Adrenal gland (tissue), 5 donors: ENCODE measurements around the gene ETFA.

Experiments
- POLR2A ChIP-seq, 2 donors: fragments of 450-650 bp; IDR thresholded peaks; one replicate each; pipeline ENCODE4 v1.6.1; 2017; ENCODE audit warnings: antibody characterized with exemption in 2 of 2, mild to moderate bottlenecking in 2 of 2, moderate library complexity in 1 of 2
- TF ChIP-seq, protein P1 (sequence below), 6 experiments: fragments of 450-650 bp in 4 of 6; fragments of 200-600 bp in 2 of 6; sonication (generic) in 1 of 6; IDR thresholded peaks; 1 replicate in 5 of 6; 2 replicates in 1 of 6; pipeline versions ENCODE4 v1.5.1 to v1.8.0; 2016 to 2021; ENCODE audit warnings: antibody characterized with exemption in 6 of 6, mild to moderate bottlenecking in 2 of 6, moderate library complexity in 1 of 6
- donor health status: DM: no; HTN: no; CAD: no.

DNA sequence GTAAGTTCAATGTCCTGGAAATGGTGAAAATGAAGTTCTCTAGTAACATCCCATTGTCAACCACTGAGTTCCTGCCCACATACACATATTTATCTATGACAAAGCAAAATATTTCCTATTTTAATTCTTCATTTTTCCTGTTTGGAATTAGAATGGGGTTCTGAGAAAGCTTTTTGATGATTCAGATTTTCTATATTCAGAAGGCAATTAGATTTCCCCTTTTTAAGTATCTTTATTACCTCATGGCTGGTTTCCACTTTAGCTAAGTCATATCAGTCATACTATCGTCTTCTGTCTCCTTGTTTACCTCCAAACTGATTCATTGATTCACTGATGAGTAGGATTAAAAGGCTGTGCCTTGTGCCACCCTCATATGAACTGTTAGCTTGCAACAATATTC is 17.9 kb downstream of the ETFA start:
- TF ChIP-seq, protein P1, sequence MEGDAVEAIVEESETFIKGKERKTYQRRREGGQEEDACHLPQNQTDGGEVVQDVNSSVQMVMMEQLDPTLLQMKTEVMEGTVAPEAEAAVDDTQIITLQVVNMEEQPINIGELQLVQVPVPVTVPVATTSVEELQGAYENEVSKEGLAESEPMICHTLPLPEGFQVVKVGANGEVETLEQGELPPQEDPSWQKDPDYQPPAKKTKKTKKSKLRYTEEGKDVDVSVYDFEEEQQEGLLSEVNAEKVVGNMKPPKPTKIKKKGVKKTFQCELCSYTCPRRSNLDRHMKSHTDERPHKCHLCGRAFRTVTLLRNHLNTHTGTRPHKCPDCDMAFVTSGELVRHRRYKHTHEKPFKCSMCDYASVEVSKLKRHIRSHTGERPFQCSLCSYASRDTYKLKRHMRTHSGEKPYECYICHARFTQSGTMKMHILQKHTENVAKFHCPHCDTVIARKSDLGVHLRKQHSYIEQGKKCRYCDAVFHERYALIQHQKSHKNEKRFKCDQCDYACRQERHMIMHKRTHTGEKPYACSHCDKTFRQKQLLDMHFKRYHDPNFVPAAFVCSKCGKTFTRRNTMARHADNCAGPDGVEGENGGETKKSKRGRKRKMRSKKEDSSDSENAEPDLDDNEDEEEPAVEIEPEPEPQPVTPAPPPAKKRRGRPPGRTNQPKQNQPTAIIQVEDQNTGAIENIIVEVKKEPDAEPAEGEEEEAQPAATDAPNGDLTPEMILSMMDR (IDR thresholded peaks at IDR 0.05), result no peak
- no peak for TF ChIP-seq POLR2A (IDR thresholded peaks at IDR 0.05)
